K562 (cell line): ENCODE data around the gene SLC29A3. TPM values are rescaled to one million over a fixed set of nuclear protein-coding genes. Genes with fewer than 3 reads are reported as not detected.

Source experiments
- ATAC-seq: fragments of 200-7000 bp; cut with Tn5 transposase; 3 replicates; pipeline ENCODE4 v1.9.1; 2020; ENCODE audit warnings: moderate library complexity
- BruUV-seq: library from RNA; stranded (reverse); fragments of 400-500 nt; replicated peaks from 2 replicates; lab custom pipeline; 2021; lab: Mats Ljungman, UMichigan
- CTCF ChIA-PET: fragments of 300-600 bp; formaldehyde crosslinking; extraction: SDS; loops from one replicate; lab custom pipeline; 2021; ENCODE audit warnings: low intra/inter-chr PET ratio; lab: Yijun Ruan, JAX
- POLR2A ChIA-PET: fragments of 300-600, 350-650 bp; sonication (Branson Sonifier 250); formaldehyde crosslinking; extraction: SDS; loops from one replicate; lab custom pipeline; 2021; ENCODE audit warnings: antibody characterized with exemption, inconsistent platforms; lab: Yijun Ruan, JAX
- DNase-seq, 4 experiments: peaks; one replicate each; pipeline versions ENCODE4 v3.0.0 to v3.0.0-alpha.2; 2011 to 2018; ENCODE audit warnings: low spot score in 3 of 4, mixed read lengths in 3 of 4; ENCODE audit errors: extremely low read depth in 1 of 4
- FAIRE-seq: peaks from 2 replicates; lab custom pipeline; 2011; peaks lifted over from hg19 to GRCh38; lab: Jason Lieb, UNC
- H2AFZ ChIP-seq: 2 replicates; pipeline ENCODE4 v1.6.0; 2011; ENCODE audit warnings: low read depth, low read length, control low read depth, inconsistent platforms
- H3K27ac ChIP-seq: fragments of 200-600 bp; 3 replicates; pipeline ENCODE4 v1.8.0; 2011; ENCODE audit warnings: low read depth, mild to moderate bottlenecking, control low read depth, inconsistent platforms, low read length, moderate library complexity, mixed read lengths; ENCODE audit errors: extremely low read depth
- H3K27me3 ChIP-seq, 2 experiments: fragments of 300-600 bp in 1 of 2; 2 replicates in 1 of 2; 3 replicates in 1 of 2; pipeline versions ENCODE4 v1.6.0 to v1.8.0; 2011; ENCODE audit warnings: inconsistent platforms in 2 of 2, low read length in 2 of 2, mild to moderate bottlenecking in 1 of 2, mixed read lengths in 1 of 2, moderate library complexity in 1 of 2; ENCODE audit not compliant: control insufficient read depth in 2 of 2, insufficient read depth in 2 of 2
- H3K36me3 ChIP-seq: fragments of 300-600 bp; 3 replicates; pipeline ENCODE4 v1.8.0; 2011; ENCODE audit warnings: mild to moderate bottlenecking, low read length, inconsistent platforms; ENCODE audit not compliant: control insufficient read depth, insufficient read depth
- H3K4me1 ChIP-seq, 2 experiments: fragments of 200-600 bp in 1 of 2; replicated peaks in 1 of 2; 2 replicates in 1 of 2; 3 replicates in 1 of 2; pipeline versions ENCODE4 v1.5.1 to v1.8.0; 2011; ENCODE audit warnings: inconsistent platforms in 2 of 2, low read length in 2 of 2, mild to moderate bottlenecking in 1 of 2, mixed read lengths in 1 of 2, moderate library complexity in 1 of 2; ENCODE audit not compliant: control insufficient read depth in 2 of 2, insufficient read depth in 2 of 2
- H3K4me2 ChIP-seq: 2 replicates; pipeline ENCODE4 v1.6.1; 2011; ENCODE audit warnings: low read length, control low read depth, inconsistent platforms, mixed read lengths; ENCODE audit not compliant: insufficient read depth
- H3K4me3 ChIP-seq: fragments of 200-600 bp; sonication (generic), shearing (Covaris generic); 2 replicates; pipeline ENCODE4 v1.5.1; 2016; ENCODE audit warnings: control low read depth, inconsistent platforms
- H3K79me2 ChIP-seq: fragments of 200-600 bp; 3 replicates; pipeline ENCODE4 v1.8.0; 2011; ENCODE audit warnings: low read length, inconsistent platforms; ENCODE audit not compliant: control insufficient read depth, insufficient read depth
- H3K9ac ChIP-seq, 2 experiments: 2 replicates each; pipeline versions ENCODE4 v1.6.0 to v1.6.1; 2011; ENCODE audit warnings: low read depth in 2 of 2, low read length in 2 of 2, control low read depth in 1 of 2, inconsistent platforms in 1 of 2, mild to moderate bottlenecking in 1 of 2, mixed read lengths in 1 of 2; ENCODE audit not compliant: insufficient read depth in 1 of 2
- H3K9me1 ChIP-seq: one replicate; pipeline ENCODE4 v1.6.0; 2011; ENCODE audit warnings: inconsistent platforms, mild to moderate bottlenecking, low read length, moderate library complexity; ENCODE audit not compliant: control insufficient read depth, insufficient read depth
- H3K9me3 ChIP-seq: replicated peaks from 2 replicates; pipeline ENCODE4 v1.5.1; 2011; ENCODE audit warnings: low read depth, low read length, inconsistent platforms; ENCODE audit not compliant: control insufficient read depth, insufficient read depth
- H4K20me1 ChIP-seq: replicated peaks from 2 replicates; pipeline ENCODE4 v1.6.1; 2011; ENCODE audit warnings: low read length, inconsistent platforms, mixed read lengths; ENCODE audit not compliant: control insufficient read depth, insufficient read depth
- BHLHE40 ChIP-seq: IDR thresholded peaks from 2 replicates; pipeline ENCODE4 v1.6.1; 2011; ENCODE audit warnings: low read length, improper control_type of control experiment
- CBFB ChIP-seq: sonication (generic); formaldehyde crosslinking; IDR thresholded peaks from 2 replicates; pipeline ENCODE4 v1.4.0; 2020; ENCODE audit warnings: mild to moderate bottlenecking, missing genetic modification reagents
- CTBP1 ChIP-seq: fragments of 450-650 bp; IDR thresholded peaks from 2 replicates; pipeline ENCODE4 v1.6.1; 2016; ENCODE audit warnings: borderline replicate concordance
- KAT8 ChIP-seq: fragments of 450-650 bp; IDR thresholded peaks from 2 replicates; pipeline ENCODE4 v1.6.1; 2016; ENCODE audit warnings: low read depth, mild to moderate bottlenecking
- RAD21 ChIP-seq, 2 experiments: fragments of 250-450 bp in 1 of 2; fragments of 450-650 bp in 1 of 2; sonication (Bioruptor Pico) in 1 of 2; formaldehyde crosslinking in 1 of 2; IDR thresholded peaks in 1 of 2; conservative IDR thresholded peaks in 1 of 2; 2 replicates each; pipeline versions ENCODE4 v1.4.0 to v1.8.0; 2020 to 2022; ENCODE audit warnings: mild to moderate bottlenecking in 2 of 2, moderate library complexity in 1 of 2
- RFX1 ChIP-seq: fragments of 450-650 bp; IDR thresholded peaks from 2 replicates; pipeline ENCODE4 v1.6.1; 2016; ENCODE audit warnings: mild to moderate bottlenecking, moderate library complexity
- SMC3 ChIP-seq: conservative IDR thresholded peaks from 2 replicates; pipeline ENCODE4 v1.6.1; 2011; ENCODE audit warnings: low read depth, low read length, improper control_type of control experiment; ENCODE audit not compliant: insufficient read depth
- SRF ChIP-seq, 2 experiments: fragments of 250-450, 450-650 bp in 1 of 2; sonication (Bioruptor Pico) in 1 of 2; sonication (generic) in 1 of 2; formaldehyde crosslinking; IDR thresholded peaks; 2 replicates each; pipeline versions ENCODE4 v1.5.0 to v1.5.1; 2020 to 2022; ENCODE audit warnings: mild to moderate bottlenecking in 1 of 2, missing genetic modification reagents in 1 of 2
- TCF7L2 ChIP-seq: fragments of 150-350 bp; IDR thresholded peaks from 2 replicates; pipeline ENCODE4 v1.6.1; 2016; ENCODE audit warnings: low read depth, mild to moderate bottlenecking, low read length, moderate library complexity
- ZFP36 ChIP-seq: fragments of 150-350 bp; IDR thresholded peaks from 2 replicates; pipeline ENCODE4 v1.6.1; 2018; ENCODE audit warnings: low read length, low read depth; ENCODE audit not compliant: partially characterized antibody
- ZNF263 ChIP-seq: sonication (generic); formaldehyde crosslinking; IDR thresholded peaks from 2 replicates; pipeline ENCODE4 v1.8.0; 2022; ENCODE audit warnings: mild to moderate bottlenecking, missing genetic modification reagents, borderline replicate concordance
- ZNF316 ChIP-seq: fragments of 450-650 bp; IDR thresholded peaks from 2 replicates; pipeline ENCODE4 v1.6.1; 2016
- ZZZ3 ChIP-seq: fragments of 450-650 bp; IDR thresholded peaks from 2 replicates; pipeline ENCODE4 v1.6.1; 2016; ENCODE audit warnings: antibody characterized with exemption, mild to moderate bottlenecking, moderate library complexity
- WGBS: fragments of 100-300 bp; shearing (Covaris generic); methylation state at CpG from one replicate; pipeline ENCODE4 v1.1.6; 2016; ENCODE audit warnings: low coverage, mixed read lengths; ENCODE audit not compliant: insufficient coverage; ENCODE audit errors: missing lambda C conversion rate; 5-methylcytosine and 5-hydroxymethylcytosine counted together
- in situ Hi-C: fragments of 300-500 bp; cut with MboI; formaldehyde crosslinking; loops from 4 replicates; pipeline ENCODE4 v1.15.0; 2018; ENCODE audit warnings: inconsistent platforms, mixed read lengths
- intact Hi-C: fragments of 100-400 bp; cut with micrococcal nuclease; formaldehyde crosslinking; loops from 2 replicates; pipeline ENCODE4 v1.14.2; 2022
- polyA plus RNA-seq, 8 experiments: library from polyadenylated mRNA; depleted of rRNA in 4 of 8; stranded (reverse) in 5 of 8; unstranded in 3 of 8; fragments of >200 nt; fragmentation: Nextera tagmentation in 2 of 8; fragmentation: Illumina TruSeq in 1 of 8; extraction: Ambion mirVana in 2 of 8; extraction: Trizol in 1 of 8; gene quantifications; 2 replicates each; pipeline versions ENCODE4 v1.2.1 to v1.2.3, GENCODE V29; 2011 to 2014; ENCODE audit warnings: inconsistent platforms in 1 of 8, missing spikeins in 1 of 8
- total RNA-seq, 7 experiments: library from RNA; depleted of rRNA in 6 of 7; stranded (reverse); fragments of >200 nt in 6 of 7; fragmentation: Illumina TruSeq in 2 of 7; extraction: Trizol in 2 of 7; gene quantifications; 2 replicates each; pipeline versions ENCODE4 v1.2.1 to v1.2.3, GENCODE V29; 2011 to 2021; ENCODE audit warnings: low replicate concordance in 1 of 7
- TF ChIP-seq, protein P1 (sequence below), 3 experiments: IDR thresholded peaks in 2 of 3; conservative IDR thresholded peaks in 1 of 3; 2 replicates each; pipeline ENCODE4 v1.5.1; 2011 to 2012; ENCODE audit warnings: low read length in 3 of 3, mild to moderate bottlenecking in 3 of 3, control low read depth in 2 of 3, improper control_type of control experiment in 1 of 3, inconsistent platforms in 1 of 3, low read depth in 1 of 3, mixed read lengths in 1 of 3, moderate library complexity in 1 of 3; ENCODE audit not compliant: insufficient read depth in 2 of 3
- TF ChIP-seq, protein P2 (sequence below): sonication (generic); formaldehyde crosslinking; IDR thresholded peaks from 2 replicates; pipeline ENCODE4 v1.8.0; 2022; ENCODE audit warnings: missing genetic modification reagents, mild to moderate bottlenecking, borderline replicate concordance
- TF ChIP-seq, protein P3 (sequence below): sonication (generic); formaldehyde crosslinking; IDR thresholded peaks from 2 replicates; pipeline ENCODE4 v1.8.0; 2023; ENCODE audit warnings: mild to moderate bottlenecking, missing genetic modification reagents

The SLC29A3 gene
- total and polyA plus RNA-seq, 9 of the 15 experiments (the other 6 are each of a cell fraction or from before 2014, with no cell fraction given), result 2.1 to 10.7 (median 4.6) TPM

DNA sequence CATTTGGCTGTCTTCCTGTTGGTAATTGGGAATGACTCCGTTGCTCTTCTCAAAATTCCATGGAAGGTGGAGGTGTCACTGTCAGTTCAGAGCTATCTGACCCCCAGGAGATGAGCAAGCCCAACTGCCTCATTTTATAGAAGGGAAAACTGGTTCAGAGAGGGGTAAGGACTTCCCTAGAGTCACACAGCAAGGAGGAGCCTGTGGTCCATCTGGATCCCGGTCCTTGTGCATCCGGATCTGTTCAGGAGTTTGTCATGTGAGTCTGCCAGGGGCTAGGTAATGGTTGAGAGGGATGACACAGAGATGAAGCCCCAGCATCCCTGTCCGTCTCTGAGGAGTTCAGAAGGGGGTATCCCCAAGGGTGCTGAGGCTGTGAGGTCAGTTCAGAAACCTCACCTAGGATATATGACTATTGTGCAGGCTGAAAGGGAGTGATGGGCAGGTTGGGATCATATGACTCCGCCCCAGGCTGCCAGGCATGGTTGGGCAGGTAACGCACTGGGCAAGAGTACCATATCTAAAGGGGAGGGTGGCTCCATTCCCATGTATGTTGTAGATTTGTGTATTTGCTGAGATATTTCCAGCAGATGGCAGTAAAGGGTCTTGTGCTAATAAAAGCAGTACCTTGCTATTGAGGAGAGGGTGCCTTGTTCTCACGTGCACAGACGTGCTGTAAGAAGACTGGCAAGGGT lies 16.0 kb upstream of the SLC29A3 start:
- Histone ChIP-seq H3K4me1 (peaks cover 0 to 9% of the 10 kb centered on the region in 2 experiments; a peak in 1 of 5 replicates), H3K9ac (no peak overlapping the region), H3K4me3 (no peak overlapping the region), H2AFZ (no peak overlapping the region), H3K9me3 (no peaks in the 10 kb centered on the region), H3K27ac (no peak overlapping the region), H3K36me3 (no peaks in the 10 kb centered on the region), H3K27me3 (peaks cover 7 to 59% of the 10 kb centered on the region in 2 experiments; a peak in 4 of 5 replicates), H4K20me1 (peaks cover 6% of the 10 kb centered on the region; the same call in 1 of the 2 replicates), H3K9me1 (no peaks in the 10 kb centered on the region), H3K79me2 (no peaks in the 10 kb centered on the region), H3K4me2 (no peak overlapping the region)
- no TSS peak for BruUV-seq
- in situ Hi-C loops, result loop anchor here (25.0 kb wide), 1 partner anchor 1034 kb away; no protein-coding TSS in a partner anchor
- intact Hi-C loops, result no loop called here
- peak; percentile 52 to 71 (median 60) for DNase-seq
- peak; percentile 84 for ATAC-seq
- CTCF ChIA-PET, result interaction anchor here (0.7 to 1.4 kb wide), 4 partner anchors 11 to 593 kb away, joined by 3 to 4 read pairs (median 3); no protein-coding TSS in a partner anchor
- WGBS, result 13% methylated on average over 8 of the region's 8 CpGs
- FAIRE-seq, result peak; percentile 97
- POLR2A ChIA-PET, result interaction anchor here (0.6 to 0.7 kb wide), 3 partner anchors 11 to 512 kb away, joined by 3 to 4 read pairs (median 3); no protein-coding TSS in a partner anchor
- TF ChIP-seq RAD21 (CRISPR knock-in tag; conservative IDR thresholded peaks at IDR 0.05 in 1 of 2, IDR thresholded peaks at IDR 0.05 in 1 of 2), result peak in 1 of 2 experiments; percentile 62; a peak in 3 of 4 replicates
- no peak for TF ChIP-seq ZNF316
- no peak for TF ChIP-seq ZNF263 (CRISPR knock-in tag)
- TF ChIP-seq, protein P1, sequence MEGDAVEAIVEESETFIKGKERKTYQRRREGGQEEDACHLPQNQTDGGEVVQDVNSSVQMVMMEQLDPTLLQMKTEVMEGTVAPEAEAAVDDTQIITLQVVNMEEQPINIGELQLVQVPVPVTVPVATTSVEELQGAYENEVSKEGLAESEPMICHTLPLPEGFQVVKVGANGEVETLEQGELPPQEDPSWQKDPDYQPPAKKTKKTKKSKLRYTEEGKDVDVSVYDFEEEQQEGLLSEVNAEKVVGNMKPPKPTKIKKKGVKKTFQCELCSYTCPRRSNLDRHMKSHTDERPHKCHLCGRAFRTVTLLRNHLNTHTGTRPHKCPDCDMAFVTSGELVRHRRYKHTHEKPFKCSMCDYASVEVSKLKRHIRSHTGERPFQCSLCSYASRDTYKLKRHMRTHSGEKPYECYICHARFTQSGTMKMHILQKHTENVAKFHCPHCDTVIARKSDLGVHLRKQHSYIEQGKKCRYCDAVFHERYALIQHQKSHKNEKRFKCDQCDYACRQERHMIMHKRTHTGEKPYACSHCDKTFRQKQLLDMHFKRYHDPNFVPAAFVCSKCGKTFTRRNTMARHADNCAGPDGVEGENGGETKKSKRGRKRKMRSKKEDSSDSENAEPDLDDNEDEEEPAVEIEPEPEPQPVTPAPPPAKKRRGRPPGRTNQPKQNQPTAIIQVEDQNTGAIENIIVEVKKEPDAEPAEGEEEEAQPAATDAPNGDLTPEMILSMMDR (IDR thresholded peaks at IDR 0.05 in 2 of 3, conservative IDR thresholded peaks at IDR 0.05 in 1 of 3; ENCODE audit: insufficient read depth in 2 of 3, low read depth in 1 of 3, low read length in 3 of 3), result peak; percentile 70 to 76 (median 76)
- TF ChIP-seq ZZZ3, result no peak
- TF ChIP-seq, protein P2, sequence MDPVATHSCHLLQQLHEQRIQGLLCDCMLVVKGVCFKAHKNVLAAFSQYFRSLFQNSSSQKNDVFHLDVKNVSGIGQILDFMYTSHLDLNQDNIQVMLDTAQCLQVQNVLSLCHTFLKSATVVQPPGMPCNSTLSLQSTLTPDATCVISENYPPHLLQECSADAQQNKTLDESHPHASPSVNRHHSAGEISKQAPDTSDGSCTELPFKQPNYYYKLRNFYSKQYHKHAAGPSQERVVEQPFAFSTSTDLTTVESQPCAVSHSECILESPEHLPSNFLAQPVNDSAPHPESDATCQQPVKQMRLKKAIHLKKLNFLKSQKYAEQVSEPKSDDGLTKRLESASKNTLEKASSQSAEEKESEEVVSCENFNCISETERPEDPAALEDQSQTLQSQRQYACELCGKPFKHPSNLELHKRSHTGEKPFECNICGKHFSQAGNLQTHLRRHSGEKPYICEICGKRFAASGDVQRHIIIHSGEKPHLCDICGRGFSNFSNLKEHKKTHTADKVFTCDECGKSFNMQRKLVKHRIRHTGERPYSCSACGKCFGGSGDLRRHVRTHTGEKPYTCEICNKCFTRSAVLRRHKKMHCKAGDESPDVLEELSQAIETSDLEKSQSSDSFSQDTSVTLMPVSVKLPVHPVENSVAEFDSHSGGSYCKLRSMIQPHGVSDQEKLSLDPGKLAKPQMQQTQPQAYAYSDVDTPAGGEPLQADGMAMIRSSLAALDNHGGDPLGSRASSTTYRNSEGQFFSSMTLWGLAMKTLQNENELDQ, result no peak
- no peak for TF ChIP-seq RFX1
- no peak for TF ChIP-seq KAT8
- TF ChIP-seq SRF (CRISPR knock-in tag; IDR thresholded peaks at IDR 0.05), result no peak
- TF ChIP-seq BHLHE40, result peak; percentile 92
- 0 out of 2 replicates have a peak, but pooled peaks have one; percentile 33 for TF ChIP-seq SMC3
- TF ChIP-seq TCF7L2, result no peak
- peak; percentile 74; the same call in 1 of the 2 replicates for TF ChIP-seq CTBP1
- TF ChIP-seq ZFP36, result peak; percentile 41
- TF ChIP-seq CBFB, result 0 out of 2 replicates have a peak, but pooled peaks have one; percentile 26
- TF ChIP-seq, protein P3, sequence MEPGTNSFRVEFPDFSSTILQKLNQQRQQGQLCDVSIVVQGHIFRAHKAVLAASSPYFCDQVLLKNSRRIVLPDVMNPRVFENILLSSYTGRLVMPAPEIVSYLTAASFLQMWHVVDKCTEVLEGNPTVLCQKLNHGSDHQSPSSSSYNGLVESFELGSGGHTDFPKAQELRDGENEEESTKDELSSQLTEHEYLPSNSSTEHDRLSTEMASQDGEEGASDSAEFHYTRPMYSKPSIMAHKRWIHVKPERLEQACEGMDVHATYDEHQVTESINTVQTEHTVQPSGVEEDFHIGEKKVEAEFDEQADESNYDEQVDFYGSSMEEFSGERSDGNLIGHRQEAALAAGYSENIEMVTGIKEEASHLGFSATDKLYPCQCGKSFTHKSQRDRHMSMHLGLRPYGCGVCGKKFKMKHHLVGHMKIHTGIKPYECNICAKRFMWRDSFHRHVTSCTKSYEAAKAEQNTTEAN (CRISPR knock-in tag), result no peak
